HuH-7 (cell line): ENCODE measurements around the gene TSPAN14.

Source experiments
- DNase-seq: peaks from one replicate; pipeline ENCODE4 v3.0.0; 2011; ENCODE audit warnings: low spot score

The TSPAN14 gene

GRCh38 chr10:80487791-80488538 is 33.9 kb downstream of the TSPAN14 start:
- no peak for DNase-seq

- no peak for DNase-seq
These were observed 34.5 kb downstream of the TSPAN14 start for GRCh38 chr10:80488539-80489066.

DNA sequence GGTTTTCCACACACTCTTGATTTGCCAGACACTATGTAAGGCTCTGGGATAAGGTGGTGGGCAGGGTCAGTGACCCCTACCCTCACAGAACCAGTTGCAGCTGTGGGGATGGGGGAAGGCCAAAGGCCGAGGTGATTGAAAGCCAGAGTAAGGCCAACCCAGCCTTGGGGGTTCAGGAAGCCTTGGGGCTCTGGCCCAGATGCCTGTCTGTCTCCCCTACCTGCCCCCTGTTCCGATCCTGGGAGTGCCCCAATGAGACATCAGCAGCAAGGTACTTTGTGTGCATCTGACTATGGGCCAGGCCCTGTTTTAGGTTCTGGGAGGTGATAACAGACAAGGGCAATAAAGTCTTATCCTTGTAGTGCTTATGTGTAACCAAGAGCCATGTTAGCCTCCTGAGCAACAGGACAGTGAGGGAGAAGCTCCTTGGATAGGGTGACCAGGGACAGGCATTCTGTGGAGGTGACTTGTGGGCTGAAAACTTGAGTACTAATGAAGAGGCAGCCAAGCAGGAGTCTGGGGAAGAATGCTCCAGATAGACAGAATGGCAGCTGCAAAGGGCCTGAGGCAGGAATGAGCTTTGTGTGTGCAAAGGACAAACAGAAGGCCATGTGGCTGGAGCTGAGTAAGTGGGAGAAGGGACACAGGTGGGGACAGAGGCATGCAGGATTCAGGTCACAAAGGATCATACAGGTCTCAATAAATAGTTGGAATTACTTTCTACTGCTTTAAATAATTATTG is 35.4 kb downstream of the TSPAN14 start:
- DNase-seq, result no peak

- no peak for DNase-seq
These were observed 37.4 kb downstream of the TSPAN14 start for GRCh38 chr10:80491251-80492102.

DNA sequence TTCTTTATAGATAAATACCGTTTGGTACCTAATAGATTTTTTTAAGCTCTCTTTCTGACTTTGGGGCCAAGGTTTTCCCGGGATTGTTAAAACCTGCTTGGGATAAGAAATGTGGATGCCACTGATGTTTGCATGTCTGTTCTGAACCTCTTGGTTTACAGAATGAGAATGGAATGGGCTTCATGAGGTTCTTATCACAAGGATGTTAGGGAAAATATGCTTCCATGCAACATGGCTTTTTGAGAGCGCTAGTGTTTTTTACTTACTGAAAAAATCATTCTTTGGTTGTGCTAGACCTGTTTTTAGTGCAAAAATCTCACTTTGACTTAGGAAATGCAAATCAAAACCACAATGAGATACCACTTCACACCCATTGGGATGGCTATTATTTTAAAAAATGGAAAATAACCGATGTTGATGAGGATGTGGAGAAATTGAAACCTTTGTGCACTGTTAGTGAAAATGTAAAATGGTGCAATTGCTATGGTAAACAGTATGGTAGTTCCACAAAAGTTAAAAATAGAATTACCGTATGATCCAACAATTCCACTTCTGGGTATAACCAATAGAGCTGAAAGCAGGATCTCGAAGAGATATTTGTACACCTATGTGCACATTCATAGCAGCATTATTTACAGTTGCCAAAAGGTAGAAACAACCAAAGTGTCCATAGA is 38.9 kb downstream of the TSPAN14 start:
- DNase-seq, result no peak

- no peak for DNase-seq
These were observed 39.5 kb downstream of the TSPAN14 start for GRCh38 chr10:80493522-80494051.

DNA sequence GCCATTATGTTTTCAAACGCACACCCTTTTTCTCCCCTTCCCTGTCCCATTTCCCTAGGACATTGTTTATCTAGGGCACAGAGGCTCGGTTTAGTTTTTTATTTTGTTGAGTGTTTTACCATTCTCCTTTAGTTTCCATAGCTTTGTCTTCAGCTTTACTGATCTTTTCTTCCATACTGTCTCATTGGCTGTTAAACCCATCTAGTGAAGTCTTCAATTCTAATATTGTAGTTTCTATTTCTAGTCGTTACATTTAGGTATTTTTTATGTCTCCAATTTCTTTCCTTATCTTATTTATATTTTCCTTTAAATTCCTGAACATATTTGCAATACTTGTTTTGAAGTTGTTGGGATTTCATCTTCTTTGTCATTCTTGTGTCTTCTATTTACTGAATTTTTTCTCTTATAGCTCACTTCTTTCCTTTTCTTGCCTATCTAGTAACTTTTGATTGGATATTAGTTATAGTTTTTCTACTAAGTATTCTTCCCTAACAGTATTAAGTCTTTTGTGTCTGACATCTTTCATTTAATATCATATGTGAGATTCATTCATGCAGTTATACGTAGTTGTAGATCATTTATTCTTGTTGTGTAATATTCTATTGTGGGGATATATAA is 42.6 kb downstream of the TSPAN14 start:
- DNase-seq, result no peak

DNA sequence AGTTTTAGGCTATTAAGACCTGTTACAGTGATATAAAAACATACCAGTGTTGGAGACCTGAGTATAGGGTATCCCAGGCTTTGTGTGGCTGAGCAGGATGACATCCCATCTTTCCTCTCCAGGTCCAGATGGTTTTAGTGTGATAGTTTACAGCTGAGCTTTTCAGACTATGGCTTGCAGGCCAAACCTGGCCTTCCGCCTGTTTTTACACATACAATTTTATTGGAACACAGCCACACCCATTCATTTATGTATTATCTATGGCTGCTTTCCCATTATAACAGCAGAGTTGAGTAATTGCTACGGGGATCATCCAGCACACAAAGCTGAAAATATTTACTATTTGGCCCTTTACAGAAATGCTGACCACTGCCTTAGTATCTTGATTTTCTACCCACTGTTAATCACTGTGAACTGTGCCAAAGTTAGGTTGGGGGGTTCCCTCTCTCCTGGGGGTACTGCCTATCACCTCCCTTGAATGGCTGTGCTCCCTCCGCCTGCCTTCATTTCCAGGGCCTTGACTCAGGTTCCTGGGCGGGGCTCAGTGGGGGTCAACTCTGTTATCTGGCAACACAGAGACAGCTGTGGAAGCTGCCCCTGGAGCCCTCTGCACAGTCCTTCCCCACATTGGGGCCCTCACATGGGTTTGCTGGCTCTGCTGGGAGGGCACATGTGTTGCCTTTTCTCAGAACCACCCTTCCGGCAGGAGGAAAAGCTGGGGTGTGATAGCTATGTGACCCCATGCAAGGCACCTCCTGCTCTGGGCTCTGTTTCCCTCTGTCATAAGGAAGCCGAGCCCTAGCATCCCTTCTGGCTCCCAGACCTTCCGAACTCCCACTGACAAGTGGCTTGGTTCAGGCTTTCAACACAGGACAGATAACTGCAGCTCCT is 43.3 kb downstream of the TSPAN14 start:
- DNase-seq, result no peak

- DNase-seq, result no peak
These were observed 44.1 kb downstream of the TSPAN14 start for GRCh38 chr10:80498078-80498832.

DNA sequence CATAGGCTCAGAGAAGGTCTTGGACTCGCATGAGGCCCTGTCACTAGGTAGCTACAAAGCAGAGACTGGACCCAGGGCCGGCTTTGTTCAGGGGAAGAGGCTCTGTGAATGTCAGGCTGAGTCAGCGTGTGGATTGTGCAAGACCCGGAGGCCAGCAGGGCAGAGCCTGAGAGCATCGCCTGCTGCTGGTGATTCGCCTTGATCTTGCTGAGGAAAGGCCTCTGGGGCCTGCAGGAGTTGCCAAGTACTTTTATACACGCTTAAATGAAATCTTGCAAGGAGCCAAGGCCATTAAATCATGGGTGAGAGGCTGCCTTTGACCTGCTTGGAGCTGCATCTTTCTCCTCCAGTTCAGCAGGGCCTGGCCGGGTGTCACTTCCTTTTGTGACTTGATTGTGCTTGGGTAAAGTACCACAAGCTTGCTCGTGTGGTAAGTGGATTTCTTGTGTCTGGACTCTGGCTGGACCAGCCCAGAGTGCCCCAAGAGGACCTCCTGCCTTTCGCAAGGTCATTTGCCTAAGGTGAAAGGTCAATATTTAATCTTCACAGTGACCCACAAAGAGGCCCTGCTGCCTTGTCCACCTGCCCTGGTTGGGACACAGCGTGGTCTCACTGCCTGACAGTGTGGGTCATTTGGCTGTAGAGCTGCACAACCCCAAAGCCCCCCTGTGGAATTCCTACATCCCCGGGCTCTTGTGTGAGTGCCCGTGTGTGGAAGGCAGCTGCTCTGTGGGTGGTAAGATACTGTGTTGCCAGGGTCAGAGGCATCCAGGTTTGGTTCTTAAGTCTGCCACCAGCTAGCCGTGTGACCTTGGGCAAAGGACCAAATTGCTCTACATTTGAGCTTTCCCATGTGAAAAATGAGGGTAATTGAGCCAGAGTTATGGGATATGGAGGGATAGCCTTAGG is 45.0 kb downstream of the TSPAN14 start:
- peak; percentile 67 for DNase-seq

- no peak for DNase-seq
These were observed 46.7 kb downstream of the TSPAN14 start for GRCh38 chr10:80500572-80501380.

- no peak for DNase-seq
These were observed 47.3 kb downstream of the TSPAN14 start for GRCh38 chr10:80501381-80501912.

DNA sequence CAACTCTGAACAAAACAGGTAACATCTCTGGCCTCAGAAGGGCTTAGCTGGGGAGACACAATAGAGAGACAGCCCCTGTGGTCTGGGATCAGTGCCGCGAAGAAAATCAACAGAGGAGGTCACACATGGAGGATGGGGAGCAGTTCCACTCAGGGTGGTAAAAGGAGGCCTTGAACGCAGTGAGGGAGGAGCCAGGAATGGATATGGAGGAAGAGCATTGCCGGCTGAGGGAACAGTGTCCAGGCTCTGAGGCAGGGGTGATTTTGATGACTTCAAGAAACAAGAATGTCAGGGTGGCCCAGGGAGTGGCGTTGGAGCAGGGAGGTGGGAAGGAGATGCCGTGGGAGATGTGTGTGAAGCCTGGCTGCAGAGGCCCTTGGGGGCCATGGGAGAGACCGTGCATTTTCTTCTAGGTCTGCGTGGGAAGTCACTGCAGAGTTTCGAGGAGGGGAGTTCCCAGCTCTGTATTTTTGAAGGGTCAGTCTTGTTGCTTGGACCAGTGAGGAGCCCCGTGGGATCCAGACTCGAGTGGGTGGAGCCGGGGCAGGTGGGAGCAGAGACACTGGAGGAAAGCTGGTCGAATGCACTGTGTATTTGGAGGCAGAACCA is 47.9 kb downstream of the TSPAN14 start:
- no peak for DNase-seq

- no peak for DNase-seq
These were observed 48.8 kb downstream of the TSPAN14 start for GRCh38 chr10:80502621-80503583.

DNA sequence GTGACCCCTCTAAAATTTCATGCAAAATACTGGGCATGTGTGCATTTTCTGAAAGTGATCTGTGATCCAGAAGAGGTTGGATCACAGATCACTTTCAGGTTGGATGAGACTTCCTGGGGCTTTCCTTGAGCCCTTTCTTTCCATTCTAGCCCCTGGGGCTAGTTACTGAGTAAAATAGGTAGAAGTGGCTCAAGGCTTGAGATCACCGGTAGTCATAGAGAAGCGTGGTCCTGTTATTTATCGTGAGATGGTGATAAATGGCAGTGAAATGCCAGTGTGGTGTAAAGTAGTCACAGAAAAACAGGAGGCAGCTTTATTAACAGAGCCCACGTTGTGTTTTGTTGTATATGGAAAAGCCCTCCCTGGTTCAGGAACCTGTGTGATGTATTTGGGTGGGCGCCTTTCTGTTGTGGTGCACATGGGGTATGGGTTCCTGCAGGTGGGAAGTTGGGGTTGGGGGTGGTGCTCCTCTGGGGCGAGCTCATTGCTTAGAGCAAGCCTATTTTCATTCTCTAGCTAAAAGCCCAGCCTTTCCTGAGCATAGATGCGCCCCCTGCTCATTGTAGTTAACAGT is 49.6 kb downstream of the TSPAN14 start:
- no peak for DNase-seq
